Suppressor macrophage (primary cell): Measurements from ENCODE around the gene TICRR.

ENCODE experiments used
- DNase-seq, 4 experiments: peaks; one replicate each; pipeline ENCODE4 v3.0.0-alpha.2; 2020 to 2022

The TICRR gene

DNA sequence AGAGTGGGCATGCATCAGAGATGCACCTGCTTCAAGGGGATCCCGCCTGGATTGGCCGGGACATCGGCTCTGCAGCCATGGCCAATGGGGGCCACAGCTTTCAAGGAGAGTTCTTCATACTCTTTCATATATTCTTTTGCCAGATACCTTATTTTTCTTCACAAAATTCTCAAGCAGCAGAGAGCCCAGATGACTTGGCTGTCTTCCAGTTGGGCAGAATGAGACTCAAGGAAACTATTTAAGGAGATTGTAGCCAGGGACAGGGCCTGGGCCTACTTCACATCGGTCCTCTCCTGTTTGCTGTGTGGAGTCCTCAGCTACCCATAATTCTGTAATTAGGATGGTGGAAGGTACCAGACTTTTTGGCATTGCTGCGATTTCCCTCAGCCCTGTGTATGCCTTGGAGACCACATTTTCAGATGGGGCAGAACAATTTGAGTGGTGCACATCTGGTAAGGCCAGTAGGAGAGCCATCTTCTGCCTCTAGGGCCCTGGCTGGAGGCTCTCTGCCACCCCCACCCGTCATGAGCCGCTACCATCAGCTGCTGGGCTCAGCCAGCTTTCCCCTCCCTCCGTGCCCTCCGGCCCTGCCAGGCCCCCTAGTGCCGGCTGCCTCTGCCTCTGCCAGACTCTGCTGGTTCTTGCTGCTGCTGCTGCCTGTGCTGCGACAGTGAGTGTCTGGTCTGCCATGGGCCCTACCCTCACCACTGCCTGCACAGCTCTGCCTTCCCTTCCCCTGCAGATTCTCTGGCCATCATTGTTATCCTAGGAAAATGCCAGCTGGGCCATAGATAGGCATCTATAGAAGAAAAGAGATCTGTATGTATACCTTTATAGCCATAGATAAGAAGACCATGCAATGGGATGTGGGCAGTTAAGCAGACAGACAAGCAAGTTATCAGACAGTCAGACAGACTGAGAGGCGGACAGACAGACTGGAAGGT lies 97.2 kb downstream of the TICRR start:
- no peak for DNase-seq

DNA sequence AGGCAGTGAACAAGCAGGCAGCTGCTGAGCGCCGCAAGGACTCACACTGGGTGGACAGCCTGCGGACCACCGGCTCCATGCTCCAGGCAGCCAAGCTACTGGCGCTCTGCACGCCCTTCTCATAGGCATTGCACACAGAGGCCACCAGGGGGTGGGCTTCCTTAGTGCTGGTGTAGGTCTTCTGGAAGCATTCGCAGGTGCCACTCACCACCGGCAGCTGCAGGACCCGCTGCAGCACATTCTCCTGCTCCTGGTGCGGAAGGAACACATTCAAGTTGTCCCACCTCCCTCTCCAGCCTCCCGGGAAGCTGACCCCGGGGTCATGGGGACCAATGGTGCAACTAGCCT lies 97.9 kb downstream of the TICRR start:
- DNase-seq: peak in 3 of 4 experiments; percentile 22 to 38 (median 28)

DNA sequence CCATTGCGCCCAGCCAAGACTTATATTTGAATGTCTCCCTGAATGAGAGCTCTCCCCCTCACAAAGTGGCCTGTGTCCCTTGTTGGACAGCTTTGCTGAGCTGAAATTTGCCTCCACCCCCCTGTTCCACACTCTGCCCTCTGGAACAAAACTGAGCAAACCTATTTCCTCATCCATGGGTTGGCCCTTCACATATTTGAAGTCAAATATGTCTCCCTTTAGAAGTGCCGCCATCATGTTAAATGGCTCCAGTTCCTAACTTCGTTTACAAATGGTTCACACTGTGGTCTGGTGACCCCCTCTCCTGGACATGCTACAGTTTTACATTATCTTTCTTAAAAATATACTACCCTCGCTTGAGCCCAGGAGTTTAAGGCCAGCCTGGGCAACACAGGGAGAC lies 99.3 kb downstream of the TICRR start:
- DNase-seq: no peak

DNA sequence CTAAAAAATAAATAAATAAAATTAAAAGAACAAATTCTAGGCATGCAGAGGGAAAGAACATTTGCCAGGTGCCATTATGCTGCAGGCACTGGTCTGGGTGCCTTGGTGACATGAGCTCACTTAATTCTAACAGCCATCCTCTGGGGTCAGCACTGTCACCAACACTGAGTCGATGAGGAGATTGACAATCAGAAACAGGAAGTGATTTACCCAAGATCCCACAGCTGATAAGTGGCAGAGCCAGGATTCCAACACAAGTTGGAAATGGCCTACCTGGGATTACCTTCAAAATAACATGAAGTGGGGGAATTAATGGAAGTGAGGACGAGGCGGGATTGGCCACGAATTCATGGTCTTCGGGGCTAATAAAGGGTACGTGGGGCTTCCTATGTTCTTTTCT lies 100.3 kb downstream of the TICRR start:
- DNase-seq: no peak

DNA sequence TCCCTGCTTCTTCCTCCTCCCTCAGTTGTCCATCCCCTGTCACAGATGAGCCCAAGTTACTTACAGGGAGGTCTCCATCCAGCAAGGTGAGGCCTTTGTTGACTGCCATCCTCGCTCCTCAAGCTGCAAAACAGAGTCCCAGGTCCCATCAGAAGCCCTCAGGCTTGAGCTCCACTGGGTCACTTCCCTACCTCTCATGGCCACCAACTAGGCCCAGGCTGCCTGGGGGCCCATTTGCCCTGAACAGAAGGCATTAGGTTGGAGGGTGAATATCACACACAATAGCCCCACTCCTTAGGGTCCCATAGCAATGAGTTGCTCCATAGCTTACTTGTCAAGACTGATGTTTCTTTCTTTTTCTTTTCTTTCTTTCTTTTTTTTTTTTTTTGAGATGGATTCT lies 102.1 kb downstream of the TICRR start:
- no peak for DNase-seq
